HepG2 (cell line): Measurements from ENCODE around the gene PRIM2. TPM values are rescaled to one million over a fixed set of nuclear protein-coding genes. Genes with fewer than 3 reads are reported as not detected.
"Not testable (repeated sequence)": the region's sequence is repeated elsewhere in the genome, so short reads cannot be mapped to it uniquely, and the experiment has no call there.

Source experiments
- ATAC-seq: fragments of 200-7000 bp; cut with Tn5 transposase; 3 replicates; pipeline ENCODE4 v1.9.1; 2020; ENCODE audit warnings: mild to moderate bottlenecking, moderate library complexity
- BruUV-seq: library from RNA; stranded (reverse); fragments of 400-500 nt; replicated peaks from 2 replicates; lab custom pipeline; 2021; lab: Mats Ljungman, UMichigan
- CTCF ChIA-PET: fragments of 300-600 bp; formaldehyde crosslinking; extraction: SDS; loops from one replicate; lab custom pipeline; 2021; ENCODE audit warnings: low total read pairs, inconsistent platforms, low intra/inter-chr PET ratio; lab: Yijun Ruan, JAX
- POLR2A ChIA-PET: fragments of 350-600 bp; sonication (Branson Sonifier 250); formaldehyde crosslinking; loops from one replicate; lab custom pipeline; 2020; ENCODE audit warnings: antibody characterized with exemption, inconsistent platforms; lab: Yijun Ruan, JAX
- DNase-seq: peaks from one replicate; pipeline ENCODE4 v3.0.0-alpha.2; 2015; ENCODE audit warnings: low spot score
- FAIRE-seq: peaks from 3 replicates; lab custom pipeline; 2011; peaks lifted over from hg19 to GRCh38; lab: Jason Lieb, UNC
- H2AFZ ChIP-seq: one replicate; pipeline ENCODE4 v1.6.1; 2011; ENCODE audit warnings: low read length, inconsistent platforms
- H3K27ac ChIP-seq: fragments of 300-600 bp; 3 replicates; pipeline ENCODE4 v1.8.0; 2011; ENCODE audit warnings: mixed run types, mild to moderate bottlenecking, mixed read lengths, low read length, inconsistent platforms; ENCODE audit not compliant: insufficient read depth; ENCODE audit errors: extremely low read length
- H3K27me3 ChIP-seq, 2 experiments: fragments of 200-600 bp in 1 of 2; 2 replicates in 1 of 2; 3 replicates in 1 of 2; pipeline versions ENCODE4 v1.6.0 to v1.8.0; 2011; ENCODE audit warnings: low read length in 2 of 2, mild to moderate bottlenecking in 2 of 2, moderate library complexity in 2 of 2, inconsistent platforms in 1 of 2; ENCODE audit not compliant: insufficient read depth in 2 of 2, control insufficient read depth in 1 of 2
- H3K36me3 ChIP-seq, 2 experiments: fragments of 200-600 bp in 1 of 2; replicated peaks in 1 of 2; 2 replicates in 1 of 2; 3 replicates in 1 of 2; pipeline versions ENCODE4 v1.5.1 to v1.8.0; 2011; ENCODE audit warnings: low read length in 2 of 2, inconsistent platforms in 1 of 2; ENCODE audit not compliant: insufficient read depth in 2 of 2, control insufficient read depth in 1 of 2
- H3K4me1 ChIP-seq: 2 replicates; pipeline ENCODE4 v1.5.1; 2012; ENCODE audit warnings: low read length, inconsistent platforms; ENCODE audit not compliant: insufficient read depth
- H3K4me2 ChIP-seq: 2 replicates; pipeline ENCODE4 v1.6.0; 2011; ENCODE audit warnings: low read depth, low read length, inconsistent platforms
- H3K4me3 ChIP-seq, 3 experiments: fragments of 200-600 bp in 1 of 3; sonication (generic), shearing (Covaris generic) in 1 of 3; replicated peaks in 1 of 3; 2 replicates each; pipeline ENCODE4 v1.5.1; 2011 to 2016; ENCODE audit warnings: low read length in 3 of 3, inconsistent platforms in 2 of 3, low read depth in 2 of 3, mild to moderate bottlenecking in 2 of 3, control low read depth in 1 of 3, mixed read lengths in 1 of 3; ENCODE audit not compliant: insufficient read depth in 1 of 3
- H3K79me2 ChIP-seq: one replicate; pipeline ENCODE4 v1.6.1; 2011; ENCODE audit warnings: low read length, inconsistent platforms; ENCODE audit not compliant: insufficient read depth
- H3K9ac ChIP-seq: 2 replicates; pipeline ENCODE4 v1.6.0; 2011; ENCODE audit warnings: mild to moderate bottlenecking, low read depth, low read length, inconsistent platforms; ENCODE audit not compliant: insufficient read depth
- H3K9me3 ChIP-seq: 2 replicates; pipeline ENCODE4 v1.5.1; 2012; ENCODE audit warnings: mild to moderate bottlenecking, low read length
- H4K20me1 ChIP-seq: 2 replicates; pipeline ENCODE4 v1.6.0; 2011; ENCODE audit warnings: inconsistent platforms, mild to moderate bottlenecking, low read length, moderate library complexity; ENCODE audit not compliant: insufficient read depth
- WGBS: methylation state at CpG from one replicate; pipeline ENCODE4 v1.1.6; 2017; ENCODE audit warnings: low lambda C conversion rate; 5-methylcytosine and 5-hydroxymethylcytosine counted together
- in situ Hi-C: cut with HindIII; loops from 2 replicates; pipeline ENCODE4 v1.10.0; 2017; ENCODE audit warnings: low pct_unique_long_range_greater_than_20kb; ENCODE audit not compliant: extremely low pct_ligation_motif_present
- intact Hi-C: fragments of 100-400 bp; cut with micrococcal nuclease; formaldehyde crosslinking; loops from one replicate; pipeline ENCODE4 v1.10.0; 2022; ENCODE audit not compliant: unreplicated experiment
- polyA plus RNA-seq, 8 experiments: library from polyadenylated mRNA; depleted of rRNA in 3 of 8; stranded (reverse) in 7 of 8; unstranded in 1 of 8; fragments of >200 nt; fragmentation: Illumina TruSeq in 4 of 8; extraction: Trizol in 4 of 8; gene quantifications; 2 replicates each; pipeline versions ENCODE4 v1.2.1 to v1.2.3, GENCODE V29; 2011 to 2016; ENCODE audit warnings: low read depth in 4 of 8, missing spikeins in 1 of 8, mixed read lengths in 1 of 8; ENCODE audit not compliant: insufficient read depth in 1 of 8
- total RNA-seq, 5 experiments: library from RNA; depleted of rRNA; stranded (reverse); fragments of >200 nt; fragmentation: Illumina TruSeq; extraction: Trizol; gene quantifications; 2 replicates each; pipeline ENCODE4 v1.2.3, GENCODE V29; 2016; ENCODE audit warnings: low read depth in 1 of 5

The PRIM2 gene
- total and polyA plus RNA-seq, 2 of the 13 experiments (the other 11 are each of a cell fraction or from before 2014, with no cell fraction given), result 8.0 to 52.7 TPM

DNA sequence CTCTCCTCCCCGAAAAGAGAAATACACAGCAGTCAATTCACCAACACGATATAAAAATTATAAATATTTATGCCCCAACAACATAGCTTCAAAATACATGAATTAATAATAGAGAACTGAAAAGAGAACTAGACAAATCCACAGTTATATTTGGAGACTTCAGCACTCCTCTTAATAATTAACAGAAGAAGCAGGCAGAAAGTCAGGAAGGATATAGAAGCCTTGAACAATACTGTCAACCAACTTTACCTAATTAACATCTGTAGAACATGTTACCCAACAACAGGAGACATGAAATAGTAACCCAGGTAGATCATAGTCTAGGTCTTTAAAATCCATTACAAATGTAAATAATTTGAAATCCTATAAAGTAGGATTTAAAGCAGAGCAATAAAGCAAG lies 293.2 kb downstream of the PRIM2 start:
- in situ Hi-C loops, H3K27me3 ChIP-seq, intact Hi-C loops, H3K4me2 ChIP-seq, H2AFZ ChIP-seq, FAIRE-seq, H3K79me2 ChIP-seq, BruUV-seq, H3K9me3 ChIP-seq, H3K4me3 ChIP-seq, POLR2A ChIA-PET, H3K4me1 ChIP-seq, H3K9ac ChIP-seq, H4K20me1 ChIP-seq, H3K27ac ChIP-seq, CTCF ChIA-PET, ATAC-seq, H3K36me3 ChIP-seq, DNase-seq: not testable (repeated sequence)
- WGBS, result 96% methylated on average over 2 of the region's 2 CpGs

DNA sequence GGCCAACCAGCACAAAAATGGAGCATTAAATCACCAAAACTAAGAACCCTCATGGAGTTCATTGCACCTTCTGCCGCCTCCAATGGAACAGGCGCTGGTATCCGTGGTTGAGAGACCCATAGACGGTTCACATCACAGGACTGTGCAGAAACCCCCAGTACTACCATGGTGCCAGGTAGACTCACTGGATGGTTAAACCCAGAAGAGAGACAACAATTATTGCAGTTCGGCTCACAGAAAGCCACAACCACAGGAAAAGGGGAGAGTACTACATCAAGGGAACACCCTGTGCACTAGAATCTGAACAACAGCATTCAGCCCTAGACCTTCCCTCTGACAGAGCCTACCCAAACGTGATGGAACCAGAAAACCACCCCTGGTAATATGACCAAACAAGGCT lies 301.5 kb downstream of the PRIM2 start:
- DNase-seq, in situ Hi-C loops, POLR2A ChIA-PET, H3K4me3 ChIP-seq, BruUV-seq, intact Hi-C loops, ATAC-seq, H2AFZ ChIP-seq, H4K20me1 ChIP-seq, H3K27me3 ChIP-seq, H3K79me2 ChIP-seq, H3K9me3 ChIP-seq, H3K9ac ChIP-seq, CTCF ChIA-PET, H3K4me1 ChIP-seq, H3K27ac ChIP-seq, H3K4me2 ChIP-seq, FAIRE-seq, H3K36me3 ChIP-seq: not testable (repeated sequence)
- over 99% methylated on average over 6 of the region's 6 CpGs for WGBS

DNA sequence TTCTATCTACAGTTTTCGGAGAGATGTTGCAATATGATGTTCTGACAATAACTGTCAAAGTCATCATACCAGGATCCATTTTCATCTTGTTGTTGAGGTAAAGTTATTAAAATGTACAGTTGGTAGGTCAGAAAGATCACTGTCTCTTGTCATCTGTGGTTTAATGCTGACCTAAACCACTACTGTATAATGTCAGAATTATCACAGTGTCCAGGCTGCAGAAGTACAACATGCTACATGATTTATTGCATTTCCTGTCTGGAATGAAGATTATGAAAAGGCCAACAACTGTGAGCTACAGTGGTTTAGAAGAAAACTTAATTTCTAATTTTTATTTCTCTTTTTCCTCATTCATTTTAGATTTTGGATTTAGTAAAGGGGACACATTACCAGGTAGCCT lies 314.3 kb downstream of the PRIM2 start:
- DNase-seq, in situ Hi-C loops, POLR2A ChIA-PET, H3K4me3 ChIP-seq, H3K4me1 ChIP-seq, H3K9me3 ChIP-seq, H3K27me3 ChIP-seq, CTCF ChIA-PET, H2AFZ ChIP-seq, FAIRE-seq, H3K9ac ChIP-seq, H4K20me1 ChIP-seq, H3K36me3 ChIP-seq, ATAC-seq, H3K4me2 ChIP-seq, intact Hi-C loops, H3K27ac ChIP-seq, H3K79me2 ChIP-seq, BruUV-seq: not testable (repeated sequence)
- WGBS, result 95% methylated on average over 1 of the region's 1 CpG

DNA sequence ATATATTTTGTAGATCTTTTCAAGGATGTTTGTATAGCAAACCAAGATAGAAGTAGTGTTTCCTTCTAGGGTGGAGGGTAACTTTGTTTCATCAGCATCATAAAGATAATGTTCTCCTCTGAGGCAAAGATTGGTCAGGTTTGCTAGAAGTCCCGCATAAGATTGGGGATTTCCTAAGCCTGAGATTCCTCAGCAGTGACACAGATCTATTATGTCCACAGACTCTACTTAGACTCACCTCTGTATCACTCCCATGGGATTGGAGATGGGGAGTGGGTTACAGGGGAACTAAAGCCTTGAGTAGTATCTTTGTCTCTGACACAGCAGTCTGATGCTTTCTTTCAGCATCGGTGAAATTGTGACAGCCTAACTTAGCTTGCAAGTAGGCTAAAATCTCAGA lies 341.1 kb downstream of the PRIM2 start:
- H3K27me3 ChIP-seq, H3K4me1 ChIP-seq, H3K36me3 ChIP-seq, H3K27ac ChIP-seq, CTCF ChIA-PET, H3K9ac ChIP-seq, H3K79me2 ChIP-seq, H3K4me2 ChIP-seq, BruUV-seq, intact Hi-C loops, H3K9me3 ChIP-seq, POLR2A ChIA-PET, H3K4me3 ChIP-seq, FAIRE-seq, H4K20me1 ChIP-seq, DNase-seq, H2AFZ ChIP-seq, ATAC-seq, in situ Hi-C loops: not testable (repeated sequence)
- WGBS, result 50% methylated on average over 2 of the region's 2 CpGs
